Measurements from ENCODE around the gene KRTAP5-2. TPM values are rescaled to one million over a fixed set of nuclear protein-coding genes. Genes with fewer than 3 reads are reported as not detected.

The KRTAP5-2 gene
- total RNA-seq, 1 experiment from 2014 or later, result not detected

- no TSS peak for BruUV-seq (replicated peaks)
- no peaks in the 10 kb centered on the region for H4K20me1 ChIP-seq (ENCODE audit: insufficient read depth)
- H3K9me2 ChIP-seq (ENCODE audit: insufficient read depth), result no peaks in the 10 kb centered on the region
- H3K27me3 ChIP-seq (ENCODE audit: insufficient read depth, low read depth), result peaks cover 52% of the 10 kb centered on the region
- POLR2A ChIA-PET (ENCODE audit: unreplicated experiment), result no interaction called here
- no peaks in the 10 kb centered on the region for H3K79me2 ChIP-seq (ENCODE audit: low read depth)
- H3K9me3 ChIP-seq (ENCODE audit: insufficient read depth, low read depth), result no peaks in the 10 kb centered on the region
- no peak for TF ChIP-seq EZH2 (IDR thresholded peaks at IDR 0.05; ENCODE audit: low read depth)
- TF ChIP-seq, protein P1, sequence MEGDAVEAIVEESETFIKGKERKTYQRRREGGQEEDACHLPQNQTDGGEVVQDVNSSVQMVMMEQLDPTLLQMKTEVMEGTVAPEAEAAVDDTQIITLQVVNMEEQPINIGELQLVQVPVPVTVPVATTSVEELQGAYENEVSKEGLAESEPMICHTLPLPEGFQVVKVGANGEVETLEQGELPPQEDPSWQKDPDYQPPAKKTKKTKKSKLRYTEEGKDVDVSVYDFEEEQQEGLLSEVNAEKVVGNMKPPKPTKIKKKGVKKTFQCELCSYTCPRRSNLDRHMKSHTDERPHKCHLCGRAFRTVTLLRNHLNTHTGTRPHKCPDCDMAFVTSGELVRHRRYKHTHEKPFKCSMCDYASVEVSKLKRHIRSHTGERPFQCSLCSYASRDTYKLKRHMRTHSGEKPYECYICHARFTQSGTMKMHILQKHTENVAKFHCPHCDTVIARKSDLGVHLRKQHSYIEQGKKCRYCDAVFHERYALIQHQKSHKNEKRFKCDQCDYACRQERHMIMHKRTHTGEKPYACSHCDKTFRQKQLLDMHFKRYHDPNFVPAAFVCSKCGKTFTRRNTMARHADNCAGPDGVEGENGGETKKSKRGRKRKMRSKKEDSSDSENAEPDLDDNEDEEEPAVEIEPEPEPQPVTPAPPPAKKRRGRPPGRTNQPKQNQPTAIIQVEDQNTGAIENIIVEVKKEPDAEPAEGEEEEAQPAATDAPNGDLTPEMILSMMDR (conservative IDR thresholded peaks at IDR 0.05), result no peak
- intact Hi-C loops (cut with micrococcal nuclease; ENCODE audit: unreplicated experiment), result no loop called here
- H3K4me3 ChIP-seq, result no peak overlapping the region
- H3K27ac ChIP-seq, result no peak overlapping the region
- CTCF ChIA-PET, result no interaction called here
- H3F3A ChIP-seq (ENCODE audit: insufficient read depth, low read depth), result no peaks in the 10 kb centered on the region
- no peaks in the 10 kb centered on the region for H3K36me3 ChIP-seq (ENCODE audit: low read depth)
- no peaks in the 10 kb centered on the region for H3K4me1 ChIP-seq (replicated peaks; ENCODE audit: insufficient read depth)
- no peak overlapping the region for H3K4me2 ChIP-seq
- H2AFZ ChIP-seq, result no peak overlapping the region
- no peak for DNase-seq
Observed at GRCh38 chr11:1639102-1639620, 41.1 kb upstream of the KRTAP5-2 start.

- no peaks in the 10 kb centered on the region for H3F3A ChIP-seq (ENCODE audit: insufficient read depth, low read depth)
- no peak overlapping the region for H3K27ac ChIP-seq
- ChIA-PET CTCF (no interaction called here), POLR2A (ENCODE audit: unreplicated experiment) (no interaction called here)
- H3K4me2 ChIP-seq, result no peak overlapping the region
- H3K9me3 ChIP-seq (ENCODE audit: insufficient read depth, low read depth), result no peaks in the 10 kb centered on the region
- no peaks in the 10 kb centered on the region for H3K9me2 ChIP-seq (ENCODE audit: insufficient read depth)
- DNase-seq, result no peak
- no peaks in the 10 kb centered on the region for H3K36me3 ChIP-seq (ENCODE audit: low read depth)
- H3K27me3 ChIP-seq (ENCODE audit: insufficient read depth, low read depth), result peaks cover 59% of the 10 kb centered on the region
- H3K4me1 ChIP-seq (replicated peaks; ENCODE audit: insufficient read depth), result no peaks in the 10 kb centered on the region
- no peak overlapping the region for H2AFZ ChIP-seq
- no peak for TF ChIP-seq EZH2 (IDR thresholded peaks at IDR 0.05; ENCODE audit: low read depth)
- TF ChIP-seq, protein P1 (conservative IDR thresholded peaks at IDR 0.05), result no peak
- intact Hi-C loops (cut with micrococcal nuclease; ENCODE audit: unreplicated experiment), result no loop called here
- no TSS peak for BruUV-seq (replicated peaks)
- no peaks in the 10 kb centered on the region for H3K79me2 ChIP-seq (ENCODE audit: low read depth)
- no peaks in the 10 kb centered on the region for H4K20me1 ChIP-seq (ENCODE audit: insufficient read depth)
- no peak overlapping the region for H3K4me3 ChIP-seq
Observed at GRCh38 chr11:1638344-1638743, 40.2 kb upstream of the KRTAP5-2 start.

DNA sequence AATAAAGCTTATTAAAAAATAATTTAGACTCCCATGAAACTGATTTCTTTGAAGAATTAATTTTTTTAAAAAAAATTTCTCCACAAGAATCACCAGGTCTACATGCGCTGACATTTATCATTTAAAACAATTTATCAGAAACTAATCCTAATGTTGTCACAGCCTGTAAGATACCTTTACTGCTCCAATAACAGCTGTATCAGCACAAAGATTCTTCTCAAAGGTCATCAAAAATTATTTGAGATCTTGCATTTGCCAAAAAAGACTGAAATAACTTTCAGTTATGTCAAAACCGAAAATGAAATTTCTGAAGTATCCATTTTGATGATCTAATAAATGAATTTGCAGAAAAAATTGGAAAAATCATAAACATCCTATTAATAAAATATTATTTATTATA is 39.5 kb upstream of the KRTAP5-2 start:
- no peak for DNase-seq
- H3K27me3 ChIP-seq (ENCODE audit: insufficient read depth, low read depth), result peaks cover 56% of the 10 kb centered on the region
- no peak overlapping the region for H3K27ac ChIP-seq
- H3K9me2 ChIP-seq (ENCODE audit: insufficient read depth), result no peaks in the 10 kb centered on the region
- no peak overlapping the region for H3K4me3 ChIP-seq
- CTCF ChIA-PET, result no interaction called here
- no peaks in the 10 kb centered on the region for H3K9me3 ChIP-seq (ENCODE audit: insufficient read depth, low read depth)
- TF ChIP-seq EZH2 (IDR thresholded peaks at IDR 0.05; ENCODE audit: low read depth), result no peak
- TF ChIP-seq, protein P1 (conservative IDR thresholded peaks at IDR 0.05), result no peak
- BruUV-seq (replicated peaks), result no TSS peak
- POLR2A ChIA-PET (ENCODE audit: unreplicated experiment), result no interaction called here
- intact Hi-C loops (cut with micrococcal nuclease; ENCODE audit: unreplicated experiment), result no loop called here
- H3K79me2 ChIP-seq (ENCODE audit: low read depth), result no peaks in the 10 kb centered on the region
- H4K20me1 ChIP-seq (ENCODE audit: insufficient read depth), result no peaks in the 10 kb centered on the region
- H3F3A ChIP-seq (ENCODE audit: insufficient read depth, low read depth), result no peaks in the 10 kb centered on the region
- H3K4me1 ChIP-seq (replicated peaks; ENCODE audit: insufficient read depth), result no peaks in the 10 kb centered on the region
- H3K4me2 ChIP-seq, result no peak overlapping the region
- H3K36me3 ChIP-seq (ENCODE audit: low read depth), result no peaks in the 10 kb centered on the region
- no peak overlapping the region for H2AFZ ChIP-seq

Measured in PC-9 (cell line).